ENCODE measurements around the gene LRRC7. TPM values are rescaled to one million over a fixed set of nuclear protein-coding genes. Genes with fewer than 3 reads are reported as not detected.

Gene LRRC7
- total and polyA plus RNA-seq, 2 of the 8 experiments (the other 6 are each of a cell fraction or from before 2014, with no cell fraction given) = 0.03 to 0.17 TPM

GRCh38 chr1:69661686-69662085, 94.0 kb downstream of the LRRC7 start:
- WGBS, 2 experiments (ENCODE audit: extremely low coverage in 1 of 2, insufficient coverage in 1 of 2, insufficient read length in 1 of 2, insufficient replicate concordance in 2 of 2, low coverage in 1 of 2, low lambda C conversion rate in 2 of 2, missing lambda C conversion rate in 1 of 2) = 88% methylated on average over 1 of the region's 1 CpG; no CpG with 5 or more reads in 1 of the 2 experiments
- FAIRE-seq = no peak
- Histone ChIP-seq H3K36me3 (ENCODE audit: control insufficient read depth in 2 of 4, insufficient read depth in 4 of 4, low read length in 3 of 4) (no peaks in the 10 kb centered on the region), H3K4me2 (ENCODE audit: insufficient read depth in 1 of 2, low read depth in 2 of 2, low read length in 2 of 2) (no peak overlapping the region), H3K27ac (ENCODE audit: low read depth, low read length) (no peak overlapping the region), H3K56ac (replicated peaks; ENCODE audit: insufficient read length, low read depth, low read length) (no peak overlapping the region), H3K27me3 (replicated peaks in 1 of 4; ENCODE audit: control insufficient read depth in 3 of 4, extremely low read depth in 1 of 4, insufficient read depth in 3 of 4, low read length in 3 of 4) (no peaks in the 10 kb centered on the region), H4K8ac (ENCODE audit: extremely low read depth, insufficient read depth, low read length) (no peak overlapping the region), H4K20me1 (replicated peaks in 1 of 2; ENCODE audit: control insufficient read depth in 1 of 2, insufficient read depth in 2 of 2, low read length in 2 of 2) (no peaks in the 10 kb centered on the region), H3K9me3 (ENCODE audit: insufficient read depth in 2 of 2, low read depth in 1 of 2, low read length in 1 of 2) (no peaks in the 10 kb centered on the region), H3K18ac (ENCODE audit: extremely low read depth, low read length) (no peak overlapping the region), H3K14ac (ENCODE audit: insufficient read length) (no peak overlapping the region), H2BK20ac (ENCODE audit: low read length) (no peak overlapping the region), H4K91ac (replicated peaks; ENCODE audit: insufficient read length, low read length) (no peak overlapping the region), H3K79me2 (ENCODE audit: control insufficient read depth in 1 of 2, insufficient read depth in 2 of 2, low read length in 2 of 2) (no peaks in the 10 kb centered on the region), H2BK15ac (ENCODE audit: low read length) (no peak overlapping the region), H2BK120ac (replicated peaks; ENCODE audit: low read depth, low read length) (no peak overlapping the region), H3K4ac (replicated peaks; ENCODE audit: insufficient read length, low read depth, low read length) (no peak overlapping the region), H3K4me3 (ENCODE audit: extremely low read depth in 1 of 4, insufficient read depth in 2 of 4, low read depth in 3 of 4, low read length in 4 of 4) (no peak overlapping the region), H3K9ac (replicated peaks in 1 of 4; ENCODE audit: extremely low read depth in 1 of 4, low read depth in 3 of 4, low read length in 3 of 4) (no peak overlapping the region), H3K79me1 (ENCODE audit: low read depth, low read length) (no peaks in the 10 kb centered on the region), H2AK5ac (ENCODE audit: low read depth, low read length) (no peak overlapping the region), H2BK12ac (ENCODE audit: low read depth, low read length) (no peak overlapping the region), H3K4me1 (replicated peaks in 1 of 4; ENCODE audit: control insufficient read depth in 3 of 4, insufficient read depth in 4 of 4, low read length in 3 of 4) (no peaks in the 10 kb centered on the region), H4K5ac (ENCODE audit: insufficient read length, low read depth, low read length) (no peak overlapping the region), H2AFZ (ENCODE audit: low read length) (no peak overlapping the region), H2BK5ac (ENCODE audit: low read depth, low read length) (no peak overlapping the region), H3K23me2 (ENCODE audit: low read depth, low read length) (no peaks in the 10 kb centered on the region), H3K23ac (ENCODE audit: insufficient read length) (no peak overlapping the region)
- ChIA-PET CTCF (ENCODE audit: partially characterized antibody) (interaction anchor here (0.5 kb wide), 1 partner anchor 573 kb away, joined by 3 read pairs; no protein-coding TSS in a partner anchor), POLR2A (ENCODE audit: partially characterized antibody) (no interaction called here)
- DNase-seq (ENCODE audit: low read depth in 1 of 2, low spot score in 2 of 2) = no peak
- TF ChIP-seq CHD1 (IDR thresholded peaks at IDR 0.05; ENCODE audit: low read depth, low read length) (no peak), CBX8 (IDR thresholded peaks at IDR 0.05; ENCODE audit: borderline replicate concordance, low read depth, low read length) (no peak), RBBP5 (IDR thresholded peaks at IDR 0.05; ENCODE audit: borderline replicate concordance, low read depth, low read length) (no peak), GTF2F1 (IDR thresholded peaks at IDR 0.05; ENCODE audit: borderline replicate concordance, low read depth, low read length) (no peak), KDM1A (IDR thresholded peaks at IDR 0.05; ENCODE audit: borderline replicate concordance, low read length) (no peak), HDAC2 (IDR thresholded peaks at IDR 0.05; ENCODE audit: borderline replicate concordance in 1 of 2, low read depth in 2 of 2, low read length in 2 of 2) (no peak), JUND (IDR thresholded peaks at IDR 0.05; ENCODE audit: low read length) (no peak), MAFK (IDR thresholded peaks at IDR 0.05; ENCODE audit: low read depth, low read length) (no peak), CTCF (IDR thresholded peaks at IDR 0.05; ENCODE audit: control extremely low read depth in 1 of 3, insufficient read depth in 1 of 3, low read depth in 1 of 3, low read length in 3 of 3) (no peak)
